ENCODE measurements around the gene GABRA5.

GRCh38 chr15:26983822-26984221 is 117.0 kb downstream of the GABRA5 start:
- no peak for TF ChIP-seq CTCF (conservative IDR thresholded peaks at IDR 0.05; ENCODE audit: low read depth, low read length)
- no peak for TF ChIP-seq SMC3 (IDR thresholded peaks at IDR 0.05; ENCODE audit: low read depth, low read length)
- no peak for TF ChIP-seq POLR2A (IDR thresholded peaks at IDR 0.05; ENCODE audit: low read depth, low read length)
- TF ChIP-seq RCOR1 (IDR thresholded peaks at IDR 0.05; ENCODE audit: insufficient replicate concordance, low read length) = no peak
- TF ChIP-seq CEBPB (IDR thresholded peaks at IDR 0.05; ENCODE audit: low read depth, low read length) = no peak
- TF ChIP-seq MAFK (IDR thresholded peaks at IDR 0.05; ENCODE audit: low read depth, low read length) = no peak
- no peak for TF ChIP-seq BHLHE40 (IDR thresholded peaks at IDR 0.05; ENCODE audit: low read depth, low read length)
- no peak for TF ChIP-seq CHD1 (IDR thresholded peaks at IDR 0.05; ENCODE audit: low read depth, low read length)
- no peak for TF ChIP-seq FOS (IDR thresholded peaks at IDR 0.05; ENCODE audit: low read depth, low read length)

Measured in IMR-90 (cell line).